Colonic mucosa (tissue), 4 donors: Measurements from ENCODE around the gene NXPH1. TPM values are rescaled to one million over a fixed set of nuclear protein-coding genes. Genes with fewer than 3 reads are reported as not detected.

ENCODE experiments used
- DNase-seq: peaks from one replicate; pipeline ENCODE4 v3.0.0-alpha.2; 2020
- H3K27ac ChIP-seq: fragments of 200-600 bp; one replicate; pipeline ENCODE4 v1.8.0; 2021
- H3K27me3 ChIP-seq: fragments of 200-600 bp; one replicate; pipeline ENCODE4 v1.8.0; 2021
- H3K36me3 ChIP-seq: fragments of 200-600 bp; one replicate; pipeline ENCODE4 v1.8.0; 2021
- H3K4me1 ChIP-seq: fragments of 200-600 bp; one replicate; pipeline ENCODE4 v1.8.0; 2021; ENCODE audit warnings: mild to moderate bottlenecking
- H3K4me3 ChIP-seq: fragments of 200-600 bp; one replicate; pipeline ENCODE4 v1.8.0; 2021
- H3K9ac ChIP-seq, 2 donors: one replicate each; pipeline ENCODE4 v1.7.0; 2013; ENCODE audit warnings: control low read depth in 2 of 2, low read depth in 2 of 2, low read length in 2 of 2
- H3K9me3 ChIP-seq: fragments of 200-600 bp; one replicate; pipeline ENCODE4 v1.8.0; 2021
- CTCF ChIP-seq: fragments of 200-600 bp; IDR thresholded peaks from one replicate; pipeline ENCODE4 v1.8.0; 2022; ENCODE audit warnings: antibody characterized with exemption, mild to moderate bottlenecking
- intact Hi-C: fragments of 100-400 bp; cut with DNase I; formaldehyde crosslinking; loops from one replicate; pipeline ENCODE4 v1.14.1; 2022
- total RNA-seq, 2 donors: library from RNA; stranded (reverse); fragmentation: NEBNext Ultra II Directional in 1 of 2; extraction: Animal tissue kit (Norgen Biotek cat#: 25700) in 1 of 2; gene quantifications; one replicate each; pipeline ENCODE4 v1.2.1, GENCODE V29; 2021
- donor health status: healthy.
- donor health status: DM: no; HTN: no; CAD: no.
- donor health status: DM: no; HTN: no; CAD: no.

The NXPH1 gene
- total RNA-seq, 2 donors from 2014 or later = 0.30 TPM; not detected in 1

GRCh38 chr7:8579661-8580194, 146.3 kb downstream of the NXPH1 start:
- intact Hi-C loops = no loop called here

GRCh38 chr7:8581842-8582241, 148.4 kb downstream of the NXPH1 start:
- no peak for TF ChIP-seq CTCF
- Histone ChIP-seq H3K4me1 (no peaks in the 10 kb centered on the region), H3K36me3 (no peaks in the 10 kb centered on the region), H3K27ac (no peak overlapping the region), H3K9ac (no peak overlapping the region), H3K9me3 (no peaks in the 10 kb centered on the region), H3K27me3 (no peaks in the 10 kb centered on the region), H3K4me3 (no peak overlapping the region)
- intact Hi-C loops = no loop called here
- no peak for DNase-seq

More at GRCh38 chr7:8579661-8580194, 146.3 kb downstream of the NXPH1 start:
- no peak overlapping the region for H3K9ac ChIP-seq
- H3K4me3 ChIP-seq = no peak overlapping the region
- no peaks in the 10 kb centered on the region for H3K36me3 ChIP-seq
- no peak for DNase-seq
- H3K4me1 ChIP-seq = no peaks in the 10 kb centered on the region
- no peak for TF ChIP-seq CTCF
- H3K27ac ChIP-seq = no peak overlapping the region
- no peaks in the 10 kb centered on the region for H3K27me3 ChIP-seq
- no peaks in the 10 kb centered on the region for H3K9me3 ChIP-seq

- no peak for TF ChIP-seq CTCF
- Histone ChIP-seq H3K4me1 (no peaks in the 10 kb centered on the region), H3K9me3 (no peaks in the 10 kb centered on the region), H3K9ac (no peak overlapping the region), H3K36me3 (no peaks in the 10 kb centered on the region), H3K27me3 (no peaks in the 10 kb centered on the region), H3K4me3 (no peak overlapping the region), H3K27ac (no peak overlapping the region)
- no peak for DNase-seq
- intact Hi-C loops = no loop called here
These were observed 149.3 kb downstream of the NXPH1 start for GRCh38 chr7:8582728-8583127.

- Histone ChIP-seq H3K27me3 (no peaks in the 10 kb centered on the region), H3K4me1 (no peaks in the 10 kb centered on the region), H3K36me3 (no peaks in the 10 kb centered on the region), H3K4me3 (no peak overlapping the region), H3K9me3 (no peaks in the 10 kb centered on the region), H3K9ac (no peak overlapping the region), H3K27ac (no peak overlapping the region)
- no peak for DNase-seq
- intact Hi-C loops = no loop called here
- TF ChIP-seq CTCF = no peak
These were observed 152.2 kb downstream of the NXPH1 start for GRCh38 chr7:8585591-8585990.

GRCh38 chr7:8590225-8590624, 156.8 kb downstream of the NXPH1 start:
- H3K9me3 ChIP-seq = no peaks in the 10 kb centered on the region
- TF ChIP-seq CTCF = no peak
- no peak for DNase-seq
- H3K27ac ChIP-seq = no peak overlapping the region
- H3K27me3 ChIP-seq = no peaks in the 10 kb centered on the region
- no peaks in the 10 kb centered on the region for H3K36me3 ChIP-seq
- H3K4me1 ChIP-seq = no peaks in the 10 kb centered on the region
- no peak overlapping the region for H3K9ac ChIP-seq
- intact Hi-C loops = no loop called here
- no peak overlapping the region for H3K4me3 ChIP-seq
